ENCODE measurements around the gene ZNF423.

The ZNF423 gene

GRCh38 chr16:49618955-49619354 is 237.0 kb downstream of the ZNF423 start:
- no peak for DNase-seq

- DNase-seq = no peak
Measured at GRCh38 chr16:49617710-49618330, 238.1 kb downstream of the ZNF423 start.

DNA sequence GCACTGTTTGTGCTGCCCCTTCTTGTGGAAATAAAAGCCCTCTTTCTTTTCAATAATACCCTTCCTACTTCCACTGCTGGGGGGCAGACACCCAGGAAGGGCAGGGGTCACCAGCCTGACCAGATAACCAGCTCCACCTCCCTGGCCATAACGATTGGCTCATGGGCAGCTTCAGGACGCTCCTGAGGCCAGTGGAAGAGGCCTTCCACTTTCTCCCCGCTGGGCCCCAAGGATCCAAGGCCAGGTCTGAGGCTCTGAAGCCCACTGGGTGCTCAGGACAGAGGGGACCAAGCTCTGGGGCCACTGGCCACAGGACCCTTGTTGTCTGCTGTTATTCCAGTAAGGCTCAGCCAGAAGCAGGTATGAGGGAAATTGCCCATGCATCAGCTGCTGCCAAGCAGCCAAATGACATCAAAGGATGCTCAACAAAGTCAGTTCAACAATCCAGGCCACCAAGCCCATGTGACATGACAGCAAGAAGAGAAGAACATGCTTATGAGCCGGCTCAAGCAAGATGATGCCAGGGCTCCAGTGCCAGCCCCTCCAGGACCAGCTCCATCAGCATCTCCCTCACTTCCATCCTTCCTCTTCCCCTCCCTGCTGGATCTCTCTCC is 238.8 kb downstream of the ZNF423 start:
- DNase-seq = no peak

DNA sequence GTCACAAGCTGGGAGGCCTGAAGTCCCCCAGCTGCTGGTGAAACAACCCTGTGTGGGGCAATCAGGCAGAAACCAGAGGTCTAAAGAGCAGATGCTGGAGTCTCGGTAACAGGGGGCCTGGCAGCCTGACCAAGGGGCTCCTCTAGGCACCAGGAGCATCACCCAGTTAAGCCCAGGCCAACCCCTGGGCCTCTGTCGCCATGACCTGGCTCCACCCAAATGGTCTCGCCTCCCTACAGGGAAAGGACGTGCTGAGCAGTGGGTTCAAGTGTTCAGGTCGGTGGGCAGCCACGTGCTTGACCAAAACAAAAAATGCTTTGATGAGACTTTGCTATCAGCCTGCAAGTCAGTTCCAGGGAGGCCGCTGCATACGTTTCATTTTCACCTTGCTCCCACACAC is 240.3 kb downstream of the ZNF423 start:
- DNase-seq = no peak

DNA sequence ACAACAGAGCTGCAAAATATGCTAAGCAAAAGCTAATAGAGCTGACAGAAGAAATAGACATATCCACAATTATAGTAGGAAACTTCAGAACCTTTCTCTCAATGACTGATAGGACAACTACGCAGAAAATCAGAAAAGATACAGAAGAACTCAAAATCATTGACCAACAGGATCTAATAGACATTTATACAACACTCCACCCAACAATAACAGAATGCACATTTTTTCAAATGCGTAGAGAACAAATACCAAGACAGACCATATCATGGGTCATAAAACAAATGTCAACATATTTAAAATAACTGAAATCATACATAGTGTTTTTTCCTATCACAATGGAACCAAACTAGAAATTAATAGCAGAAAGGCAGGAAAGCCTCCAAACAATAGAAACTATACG is 244.9 kb downstream of the ZNF423 start:
- no peak for DNase-seq

DNA sequence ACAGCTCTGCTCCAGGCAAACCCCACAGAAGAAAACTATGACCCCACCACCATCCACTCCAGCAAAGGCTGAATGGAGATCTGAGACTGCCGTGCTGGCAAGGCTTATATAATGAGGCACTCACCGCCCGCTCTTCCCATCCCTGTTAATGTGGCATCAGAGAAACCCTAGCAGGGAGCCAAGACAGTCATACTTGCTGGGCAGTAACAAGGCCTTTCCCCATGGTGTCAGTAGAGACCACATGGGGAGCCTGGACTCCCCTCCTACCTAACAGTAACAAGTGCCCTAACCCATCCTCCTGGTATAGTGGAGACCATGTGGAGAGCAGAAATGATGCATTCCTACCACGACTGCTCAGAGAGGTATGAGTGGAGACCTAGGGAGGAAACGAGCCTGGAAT is 247.1 kb downstream of the ZNF423 start:
- peak; percentile 15 to 42 for DNase-seq

- peak in 1 of 2 experiments; percentile 20 for DNase-seq
Measured at GRCh38 chr16:49608098-49608497, 247.8 kb downstream of the ZNF423 start.

GRCh38 chr16:49605536-49606254 is 250.2 kb downstream of the ZNF423 start:
- DNase-seq = no peak

DNA sequence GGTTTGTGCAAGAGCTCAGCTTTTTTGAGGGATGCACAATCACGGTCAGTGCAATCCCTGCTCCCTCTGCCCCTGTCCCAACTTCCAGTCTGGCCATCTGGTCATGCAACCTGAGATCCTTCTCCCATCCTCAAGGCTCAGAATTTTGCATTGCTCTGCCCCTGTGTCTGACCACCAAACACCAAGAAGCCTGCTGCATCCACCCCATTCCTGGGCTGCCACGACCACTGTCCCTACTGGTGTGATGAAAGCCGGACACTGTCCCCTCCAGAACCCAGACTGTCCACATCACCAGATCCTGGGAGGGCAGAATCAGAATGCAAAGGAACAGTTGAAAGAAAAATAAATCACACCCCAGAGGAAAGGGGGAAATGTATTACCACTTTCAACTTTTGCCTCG is 251.3 kb downstream of the ZNF423 start:
- no peak for DNase-seq

DNA sequence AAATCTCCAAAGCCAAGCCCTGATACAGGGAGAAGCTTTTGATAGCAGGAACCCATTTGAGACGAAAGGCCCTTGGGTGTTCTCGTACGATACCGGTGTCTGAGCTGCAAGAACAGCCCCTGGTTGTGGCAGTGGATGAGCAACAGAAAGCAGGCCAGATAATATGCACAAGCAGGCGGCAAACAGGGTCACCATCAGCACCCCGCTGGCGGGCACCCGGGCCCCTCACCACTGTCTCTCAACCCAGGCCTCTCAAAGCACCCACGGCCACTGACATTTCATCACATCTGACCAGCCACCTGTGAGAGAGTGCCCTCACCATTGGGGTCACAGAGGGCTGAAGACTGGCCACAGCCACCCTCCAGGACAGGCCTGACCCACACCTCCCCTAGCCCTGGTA is 252.0 kb downstream of the ZNF423 start:
- no peak for DNase-seq

- no peak for DNase-seq
Measured at GRCh38 chr16:49602976-49603310, 253.0 kb downstream of the ZNF423 start.

DNA sequence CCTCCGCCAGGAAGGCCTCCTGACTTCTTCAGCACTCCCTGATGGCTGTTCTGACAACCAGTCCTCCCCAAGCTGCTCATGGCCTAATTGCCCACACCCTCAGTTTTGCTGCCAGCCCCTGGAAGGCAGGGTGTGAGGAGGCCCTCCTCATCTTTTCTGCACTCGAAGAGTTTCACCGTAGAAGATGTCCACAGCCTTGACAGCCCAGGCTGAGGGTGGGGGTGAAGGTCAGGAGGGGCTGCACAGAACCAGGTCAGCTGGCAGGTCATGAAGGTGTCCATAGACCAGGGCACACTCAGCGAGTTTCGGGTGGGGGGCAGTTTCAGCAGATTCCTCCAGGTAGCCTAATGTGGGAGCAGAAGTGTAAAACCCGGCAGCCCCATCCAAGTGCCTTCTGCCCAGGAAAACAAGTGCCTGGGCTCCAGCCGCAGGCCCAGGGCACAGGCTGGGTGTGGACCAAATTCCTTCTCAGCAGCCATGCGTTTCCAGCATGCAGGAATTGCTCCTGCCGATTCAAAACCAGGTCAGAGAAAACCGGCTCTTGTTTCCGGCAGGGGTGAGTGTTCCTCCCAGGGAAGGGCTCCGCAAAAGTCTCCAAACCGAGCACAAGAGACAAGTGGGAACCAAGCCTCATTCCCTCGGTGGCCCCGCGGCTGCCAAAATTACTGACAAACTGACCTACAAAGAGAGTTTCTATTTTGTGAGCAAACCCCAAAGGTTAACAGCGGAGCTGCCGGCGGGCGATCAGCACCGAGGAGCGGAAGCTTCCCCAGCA is 253.5 kb downstream of the ZNF423 start:
- DNase-seq = no peak

- DNase-seq = no peak
Measured at GRCh38 chr16:49601576-49601975, 254.3 kb downstream of the ZNF423 start.

GRCh38 chr16:49600976-49601375 is 254.9 kb downstream of the ZNF423 start:
- DNase-seq = no peak

DNA sequence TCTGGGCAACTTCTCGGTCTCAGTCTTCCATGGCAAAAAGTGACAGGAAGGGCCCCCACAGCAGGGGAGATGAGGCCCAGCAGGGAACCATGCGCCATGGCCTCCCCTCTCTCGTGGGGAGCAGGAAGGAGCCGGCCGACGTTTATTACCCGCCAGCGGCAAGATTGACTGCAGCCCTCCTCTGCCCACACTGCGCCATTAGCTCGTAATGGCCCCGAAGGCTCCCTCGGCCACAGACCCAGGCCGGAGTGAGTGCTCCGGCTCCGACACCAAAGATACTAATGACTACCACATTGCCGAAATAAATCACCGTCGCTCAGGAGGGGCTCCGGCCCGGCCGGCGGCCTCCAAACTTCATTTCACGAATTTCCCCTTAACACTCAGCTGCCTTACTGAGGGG is 255.4 kb downstream of the ZNF423 start:
- DNase-seq = no peak

GRCh38 chr16:49599704-49600103 is 256.2 kb downstream of the ZNF423 start:
- DNase-seq = no peak

DNA sequence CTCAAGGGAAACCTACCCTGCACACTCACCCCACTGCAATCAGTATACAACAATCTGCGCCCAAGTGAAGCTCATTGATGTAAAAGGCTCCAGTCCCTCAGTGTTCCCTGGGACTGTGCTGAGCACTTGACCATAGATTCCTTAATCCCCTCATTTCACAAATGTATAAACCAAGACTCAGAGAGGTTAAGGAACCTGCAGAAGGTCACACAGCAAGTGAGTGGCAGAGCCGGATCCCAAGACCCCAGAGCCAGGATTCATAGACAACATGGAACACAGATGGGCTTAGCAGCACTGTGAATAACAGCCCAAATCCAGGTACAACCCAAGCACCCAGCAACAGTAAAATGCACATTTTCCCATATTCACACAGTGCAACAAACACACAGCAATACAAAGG is 256.6 kb downstream of the ZNF423 start:
- no peak for DNase-seq

GRCh38 chr16:49598383-49599170 is 257.3 kb downstream of the ZNF423 start:
- no peak for DNase-seq

- DNase-seq = no peak
Measured at GRCh38 chr16:49597796-49598195, 258.1 kb downstream of the ZNF423 start.

GRCh38 chr16:49596648-49597291 is 259.1 kb downstream of the ZNF423 start:
- no peak for DNase-seq

- DNase-seq = no peak
Measured at GRCh38 chr16:49596068-49596467, 259.8 kb downstream of the ZNF423 start.

All from NCI-H526 (cell line).